RWPE2 (cell line): ENCODE data around the gene SLC66A3.

Source experiments
- ATAC-seq: fragments of 200-7000 bp; cut with Tn5 transposase; 3 replicates; pipeline ENCODE4 v1.9.1; 2021; ENCODE audit warnings: low read depth
- DNase-seq: peaks from one replicate; pipeline ENCODE4 v3.0.0-alpha.2; 2020; ENCODE audit warnings: low spot score
- H3K27ac ChIP-seq: fragments of 450-650 bp; 2 replicates; pipeline ENCODE4 v1.5.1; 2017; ENCODE audit warnings: mild to moderate bottlenecking; ENCODE audit not compliant: poor library complexity, severe bottlenecking
- H3K27me3 ChIP-seq: fragments of 250-450 bp; sonication (Bioruptor Pico); 2 replicates; pipeline ENCODE4 v1.5.1; 2021; ENCODE audit warnings: mild to moderate bottlenecking, moderate library complexity; ENCODE audit not compliant: insufficient read depth, poor library complexity, severe bottlenecking
- H3K36me3 ChIP-seq: fragments of 250-450 bp; sonication (Bioruptor Pico); 2 replicates; pipeline ENCODE4 v1.5.1; 2020; ENCODE audit warnings: low read depth, mild to moderate bottlenecking, moderate library complexity
- H3K4me1 ChIP-seq: fragments of 250-450 bp; sonication (Bioruptor Pico); 2 replicates; pipeline ENCODE4 v1.5.1; 2021; ENCODE audit warnings: mild to moderate bottlenecking, moderate library complexity; ENCODE audit not compliant: insufficient read depth, poor library complexity, severe bottlenecking
- H3K4me3 ChIP-seq: fragments of 250-450 bp; sonication (Bioruptor Pico); 2 replicates; pipeline ENCODE4 v1.5.1; 2021; ENCODE audit warnings: mild to moderate bottlenecking, moderate library complexity; ENCODE audit not compliant: severe bottlenecking
- H3K9me3 ChIP-seq: fragments of 250-450 bp; sonication (Bioruptor Pico); 2 replicates; pipeline ENCODE4 v1.5.1; 2021; ENCODE audit warnings: mild to moderate bottlenecking, moderate library complexity; ENCODE audit not compliant: severe bottlenecking
- CTCF ChIP-seq: fragments of 450-650 bp; IDR thresholded peaks from one replicate; pipeline ENCODE4 v1.5.1; 2017; ENCODE audit warnings: mild to moderate bottlenecking, moderate library complexity; ENCODE audit not compliant: poor library complexity, severe bottlenecking

Gene SLC66A3

GRCh38 chr2:11213975-11214374 lies 58.7 kb downstream of the SLC66A3 start:
- H3K4me1 ChIP-seq = no peaks in the 10 kb centered on the region
- no peak for ATAC-seq

GRCh38 chr2:11214770-11215169 lies 59.5 kb downstream of the SLC66A3 start:
- Histone ChIP-seq H3K4me3 (no peak overlapping the region), H3K4me1 (no peaks in the 10 kb centered on the region), H3K27ac (no peak overlapping the region), H3K36me3 (peaks cover 81% of the 10 kb centered on the region), H3K9me3 (no peaks in the 10 kb centered on the region), H3K27me3 (no peaks in the 10 kb centered on the region)
- DNase-seq = no peak
- no peak for TF ChIP-seq CTCF
- no peak for ATAC-seq

More at GRCh38 chr2:11213975-11214374, 58.7 kb downstream of the SLC66A3 start:
- DNase-seq = no peak
- no peak overlapping the region for H3K27ac ChIP-seq
- TF ChIP-seq CTCF = no peak
- H3K9me3 ChIP-seq = no peaks in the 10 kb centered on the region
- H3K4me3 ChIP-seq = no peak overlapping the region
- H3K36me3 ChIP-seq = peaks cover 88% of the 10 kb centered on the region
- no peaks in the 10 kb centered on the region for H3K27me3 ChIP-seq

- peaks cover 84% of the 10 kb centered on the region for H3K36me3 ChIP-seq
- DNase-seq = no peak
Observed at GRCh38 chr2:11215407-11215806, 60.1 kb downstream of the SLC66A3 start.

GRCh38 chr2:11220445-11220844 lies 65.2 kb downstream of the SLC66A3 start:
- no peaks in the 10 kb centered on the region for H3K9me3 ChIP-seq
- H3K4me3 ChIP-seq = no peak overlapping the region
- H3K27ac ChIP-seq = no peak overlapping the region
- ATAC-seq = no peak
- no peaks in the 10 kb centered on the region for H3K4me1 ChIP-seq
- peaks cover 75% of the 10 kb centered on the region for H3K36me3 ChIP-seq
- no peak for DNase-seq
- no peak for TF ChIP-seq CTCF
- H3K27me3 ChIP-seq = no peaks in the 10 kb centered on the region

More at GRCh38 chr2:11215407-11215806, 60.1 kb downstream of the SLC66A3 start:
- no peaks in the 10 kb centered on the region for H3K9me3 ChIP-seq
- no peak overlapping the region for H3K4me3 ChIP-seq
- H3K27me3 ChIP-seq = no peaks in the 10 kb centered on the region
- ATAC-seq = no peak
- no peaks in the 10 kb centered on the region for H3K4me1 ChIP-seq
- TF ChIP-seq CTCF = no peak
- H3K27ac ChIP-seq = no peak overlapping the region

GRCh38 chr2:11222845-11223244 lies 67.6 kb downstream of the SLC66A3 start:
- Histone ChIP-seq H3K9me3 (peaks cover 1% of the 10 kb centered on the region), H3K4me3 (no peak overlapping the region), H3K4me1 (no peaks in the 10 kb centered on the region), H3K27me3 (no peaks in the 10 kb centered on the region), H3K36me3 (peaks cover 76% of the 10 kb centered on the region), H3K27ac (no peak overlapping the region)
- TF ChIP-seq CTCF = no peak
- ATAC-seq (no peak), DNase-seq (no peak)
